8988T (cell line): ENCODE measurements around the gene LRRC3C.

Source experiments
- DNase-seq: peaks from one replicate; pipeline ENCODE4 v3.0.0; 2011

LRRC3C gene

DNA sequence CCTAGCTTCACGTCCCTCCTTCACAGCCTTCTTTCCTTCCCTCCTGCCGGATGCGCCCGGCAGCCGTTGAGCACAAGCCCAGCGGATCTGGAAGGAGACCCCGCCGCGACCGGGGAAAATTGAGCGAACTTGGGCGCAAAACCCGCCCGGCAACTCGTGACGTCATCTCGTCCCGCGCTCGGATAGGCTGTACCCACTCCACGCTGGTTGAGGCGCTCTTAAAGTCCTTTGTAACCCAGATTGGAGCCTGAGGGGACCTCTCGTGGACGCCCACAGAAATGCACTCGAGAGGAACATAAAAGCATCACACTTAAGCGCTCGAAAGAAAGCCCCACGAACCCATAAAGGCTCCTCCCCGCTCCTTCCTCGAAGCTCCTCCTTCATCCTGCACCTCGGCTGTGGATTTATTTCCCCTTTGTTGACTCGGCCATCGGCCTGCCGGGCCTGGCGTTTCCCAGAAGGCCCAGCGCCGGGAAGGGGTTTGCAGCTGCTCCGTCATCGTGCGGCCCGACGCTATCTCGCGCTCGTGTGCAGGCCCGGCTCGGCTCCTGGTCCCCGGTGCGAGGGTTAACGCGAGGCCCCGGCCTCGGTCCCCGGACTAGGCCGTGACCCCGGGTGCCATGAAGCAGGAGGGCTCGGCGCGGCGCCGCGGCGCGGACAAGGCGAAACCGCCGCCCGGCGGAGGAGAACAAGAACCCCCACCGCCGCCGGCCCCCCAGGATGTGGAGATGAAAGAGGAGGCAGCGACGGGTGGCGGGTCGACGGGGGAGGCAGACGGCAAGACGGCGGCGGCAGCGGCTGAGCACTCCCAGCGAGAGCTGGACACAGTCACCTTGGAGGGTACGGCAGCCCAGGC is 53.0 kb downstream of the LRRC3C start, which contains the start of gene PSMD3:
Gene PSMD3, plus strand, starts transcription at position 457 of the 856 bp plus-strand sequence. Its CDS starts 164 bp downstream, at position 621.
- peak; percentile 58 for DNase-seq

DNA sequence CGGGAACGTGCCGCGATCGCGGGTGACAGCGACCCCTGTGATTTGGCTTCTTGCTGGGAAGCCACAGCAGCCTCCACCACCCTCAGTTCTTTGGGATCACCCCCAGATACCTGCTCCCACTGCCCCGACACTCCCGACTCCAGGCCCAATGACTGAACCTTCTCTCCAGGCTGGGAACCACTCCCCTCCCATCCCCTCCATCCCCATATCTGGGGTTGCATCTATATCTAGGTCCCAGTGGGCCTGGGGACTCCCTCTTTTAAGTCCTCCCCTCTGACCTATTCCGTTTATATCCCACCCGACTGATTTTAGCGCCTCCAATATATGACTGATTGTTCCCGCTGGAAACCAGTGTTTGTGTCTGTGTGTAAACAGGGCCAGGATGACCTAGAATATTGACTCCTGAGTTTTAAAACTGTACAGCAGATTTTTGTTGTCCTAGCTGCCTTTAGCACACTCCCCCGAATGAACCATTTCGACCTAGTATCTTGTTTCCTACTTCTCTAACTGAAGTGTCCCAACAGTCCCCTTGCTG is 53.7 kb downstream of the LRRC3C start:
- no peak for DNase-seq

DNA sequence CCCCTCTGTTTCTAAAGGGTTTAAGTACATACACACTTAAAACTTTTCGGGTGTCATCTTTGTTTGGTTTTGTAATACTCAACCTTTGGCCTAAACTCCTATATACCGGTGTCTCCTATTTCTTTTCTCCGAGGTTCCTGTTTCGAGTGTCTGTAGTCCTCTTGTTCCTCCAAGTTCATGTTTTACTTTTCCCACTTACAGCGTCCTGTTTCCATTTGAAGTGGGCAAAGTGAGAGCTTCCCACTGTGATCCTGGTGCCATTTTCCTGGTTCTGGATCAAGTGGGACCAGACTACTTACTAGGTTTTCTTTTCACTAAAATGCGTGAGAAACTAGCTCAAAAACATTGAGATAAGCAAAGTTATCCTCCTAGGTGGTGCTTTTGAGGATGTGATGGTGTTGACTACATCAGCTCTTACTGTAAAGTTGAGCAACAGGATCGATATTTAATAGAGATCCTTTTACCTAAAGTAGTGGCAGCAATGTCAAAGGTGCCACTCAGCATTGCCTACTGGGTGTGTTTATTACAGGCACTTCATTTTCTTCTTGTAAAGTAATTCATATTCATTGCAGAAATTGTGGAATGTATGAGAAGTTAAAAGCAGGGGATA is 54.3 kb downstream of the LRRC3C start:
- no peak for DNase-seq

DNA sequence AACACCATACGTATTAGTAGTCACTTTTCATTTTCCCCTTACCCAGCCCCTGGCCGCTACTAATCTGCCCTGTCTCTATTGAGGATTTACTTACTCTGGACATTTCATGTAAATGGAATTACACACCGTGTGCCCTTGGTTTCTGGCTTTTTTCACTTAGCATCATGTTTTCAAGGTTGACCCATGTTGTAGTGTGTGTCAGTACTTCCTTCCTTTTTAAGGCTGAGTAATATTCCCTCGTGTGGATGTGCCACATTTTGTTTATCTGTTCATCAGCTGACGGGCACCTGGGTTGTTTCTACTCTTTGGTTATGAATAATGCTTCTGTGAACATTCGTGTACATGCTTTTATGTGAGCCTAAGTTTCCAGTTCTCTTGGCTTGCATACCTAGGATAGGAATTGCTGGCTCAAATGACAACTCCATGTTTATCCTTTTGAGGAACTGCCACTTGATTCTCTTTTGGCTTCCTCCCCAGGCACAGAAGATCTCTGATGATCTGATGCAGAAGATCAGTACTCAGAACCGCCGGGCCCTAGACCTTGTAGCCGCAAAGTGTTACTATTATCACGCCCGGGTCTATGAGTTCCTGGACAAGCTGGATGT is 60.8 kb downstream of the LRRC3C start:
- DNase-seq: no peak

DNA sequence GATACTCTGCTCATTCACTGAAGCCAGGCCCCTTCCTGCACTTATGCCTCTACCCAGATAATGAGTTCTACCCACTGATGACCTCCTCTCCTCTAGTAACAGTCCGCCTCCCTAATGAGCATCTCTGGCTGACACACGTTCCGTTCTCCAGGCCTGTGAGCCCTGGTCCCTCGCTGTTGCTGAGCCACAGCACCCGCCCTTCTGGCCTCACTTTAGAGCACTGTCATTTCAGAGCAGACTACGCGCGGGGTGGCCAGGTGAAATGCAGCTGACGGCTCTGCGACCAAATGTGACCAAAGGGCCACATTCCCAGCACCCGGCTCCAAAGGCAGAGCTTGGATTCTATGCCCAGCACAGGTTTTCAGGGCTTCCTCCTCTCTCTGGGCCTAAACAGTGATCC is 66.9 kb downstream of the LRRC3C start:
- DNase-seq: no peak
